HepG2 (cell line): ENCODE measurements around the gene RAPGEF2. TPM values are rescaled to one million over a fixed set of nuclear protein-coding genes. Genes with fewer than 3 reads are reported as not detected.
A peak's percentile ranks its signal among the peaks of the same experiment; 100 is the strongest.

Source experiments
- ARID4A ChIP-seq: sonication (generic); formaldehyde crosslinking; IDR thresholded peaks from 2 replicates; pipeline ENCODE4 v1.5.0; 2020; ENCODE audit warnings: mild to moderate bottlenecking, missing genetic modification reagents, borderline replicate concordance
- GLMP ChIP-seq: sonication (generic); formaldehyde crosslinking; IDR thresholded peaks from 2 replicates; pipeline ENCODE4 v1.9.0; 2021; ENCODE audit warnings: missing genetic modification reagents, mild to moderate bottlenecking, borderline replicate concordance
- IRF2 ChIP-seq: IDR thresholded peaks from 2 replicates; pipeline ENCODE4 v1.6.1; 2018; ENCODE audit warnings: missing genetic modification reagents, missing compliant biosample characterization
- MIXL1 ChIP-seq: IDR thresholded peaks from 2 replicates; pipeline ENCODE4 v1.6.1; 2016
- NCOR1 ChIP-seq: fragments of 200-600 bp; sonication (generic); IDR thresholded peaks from 2 replicates; pipeline ENCODE4 v1.7.0; 2017; ENCODE audit warnings: antibody characterized with exemption, low read length, borderline replicate concordance
- PAXIP1 ChIP-seq: sonication (generic); formaldehyde crosslinking; conservative IDR thresholded peaks from 2 replicates; pipeline ENCODE4 v1.4.0; 2020; ENCODE audit warnings: mild to moderate bottlenecking, missing genetic modification reagents, moderate library complexity
- THYN1 ChIP-seq: sonication (generic); formaldehyde crosslinking; IDR thresholded peaks from 2 replicates; pipeline ENCODE4 v1.8.1; 2023; ENCODE audit warnings: low read depth, mild to moderate bottlenecking, moderate library complexity, missing genetic modification reagents, borderline replicate concordance
- ZNF670 ChIP-seq: sonication (generic); formaldehyde crosslinking; IDR thresholded peaks from 2 replicates; pipeline ENCODE4 v1.8.0; 2022; ENCODE audit warnings: mild to moderate bottlenecking, missing genetic modification reagents, borderline replicate concordance
- polyA plus RNA-seq, 8 experiments: library from polyadenylated mRNA; depleted of rRNA in 3 of 8; stranded (reverse) in 7 of 8; unstranded in 1 of 8; fragments of >200 nt; fragmentation: Illumina TruSeq in 4 of 8; extraction: Trizol in 4 of 8; gene quantifications; 2 replicates each; pipeline versions ENCODE4 v1.2.1 to v1.2.3, GENCODE V29; 2011 to 2016; ENCODE audit warnings: low read depth in 4 of 8, missing spikeins in 1 of 8, mixed read lengths in 1 of 8; ENCODE audit not compliant: insufficient read depth in 1 of 8
- total RNA-seq, 5 experiments: library from RNA; depleted of rRNA; stranded (reverse); fragments of >200 nt; fragmentation: Illumina TruSeq; extraction: Trizol; gene quantifications; 2 replicates each; pipeline ENCODE4 v1.2.3, GENCODE V29; 2016; ENCODE audit warnings: low read depth in 1 of 5

The RAPGEF2 gene
- total and polyA plus RNA-seq, 2 of the 13 experiments (the other 11 are each of a cell fraction or from before 2014, with no cell fraction given), result 19.2 to 23.0 TPM

GRCh38 chr4:159282944-159283343 lies 180.1 kb downstream of the RAPGEF2 start (continued):
- no peak for TF ChIP-seq ARID4A (CRISPR knock-in tag)
- TF ChIP-seq ZNF670 (CRISPR knock-in tag), result no peak
- no peak for TF ChIP-seq IRF2
- peak; percentile 64 for TF ChIP-seq MIXL1 (CRISPR knock-in tag)
- TF ChIP-seq NCOR1, result peak; percentile 49; the same call in 1 of the 2 replicates
- no peak for TF ChIP-seq GLMP (CRISPR knock-in tag)
- TF ChIP-seq PAXIP1, result peak; percentile 82
- no peak for TF ChIP-seq THYN1
